Loucy (cell line): ENCODE data around the gene EIF1AX.

Experiments used
- EZH2phosphoT487 ChIP-seq: fragments of 200-600 bp; IDR thresholded peaks from 2 replicates; pipeline ENCODE4 v1.6.1; 2018; ENCODE audit warnings: antibody characterized with exemption, mild to moderate bottlenecking, moderate library complexity, borderline replicate concordance
- TF ChIP-seq, protein P1 (sequence below): fragments of 200-600 bp; sonication (generic); conservative IDR thresholded peaks from 2 replicates; pipeline ENCODE4 v1.5.1; 2014; ENCODE audit warnings: mild to moderate bottlenecking, antibody characterized with exemption, low read length

DNA sequence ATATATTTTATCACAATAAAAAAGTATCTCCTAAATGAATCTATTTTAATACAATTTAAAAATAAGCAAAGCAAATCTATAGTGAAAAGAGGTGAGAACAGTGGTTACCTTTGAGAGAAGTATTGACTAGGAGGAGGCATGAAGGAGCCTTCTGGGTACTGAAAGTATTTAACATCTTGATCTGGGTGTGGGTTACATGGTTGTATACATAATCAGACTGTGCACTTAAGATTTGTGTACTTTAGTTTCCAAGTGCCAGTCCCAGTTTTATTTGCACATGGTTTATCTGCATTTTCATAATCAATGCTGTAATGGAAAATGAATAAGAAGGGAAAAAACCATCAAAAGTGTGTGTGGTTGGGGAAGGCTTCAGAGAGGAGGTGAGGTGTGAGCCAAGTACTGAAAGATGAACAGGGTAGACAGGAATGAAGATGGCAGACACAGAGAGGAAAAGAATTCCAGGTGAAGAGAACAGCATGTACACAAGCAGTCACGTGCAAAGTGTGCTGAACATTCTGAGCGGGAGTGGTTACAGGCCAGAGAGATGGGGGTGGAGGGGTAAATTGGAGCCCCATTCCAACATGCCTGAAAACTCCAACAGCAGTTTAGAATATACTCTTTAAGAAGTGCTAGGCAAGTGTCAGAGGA is 39.6 kb downstream of the EIF1AX start:
- TF ChIP-seq, protein P1, sequence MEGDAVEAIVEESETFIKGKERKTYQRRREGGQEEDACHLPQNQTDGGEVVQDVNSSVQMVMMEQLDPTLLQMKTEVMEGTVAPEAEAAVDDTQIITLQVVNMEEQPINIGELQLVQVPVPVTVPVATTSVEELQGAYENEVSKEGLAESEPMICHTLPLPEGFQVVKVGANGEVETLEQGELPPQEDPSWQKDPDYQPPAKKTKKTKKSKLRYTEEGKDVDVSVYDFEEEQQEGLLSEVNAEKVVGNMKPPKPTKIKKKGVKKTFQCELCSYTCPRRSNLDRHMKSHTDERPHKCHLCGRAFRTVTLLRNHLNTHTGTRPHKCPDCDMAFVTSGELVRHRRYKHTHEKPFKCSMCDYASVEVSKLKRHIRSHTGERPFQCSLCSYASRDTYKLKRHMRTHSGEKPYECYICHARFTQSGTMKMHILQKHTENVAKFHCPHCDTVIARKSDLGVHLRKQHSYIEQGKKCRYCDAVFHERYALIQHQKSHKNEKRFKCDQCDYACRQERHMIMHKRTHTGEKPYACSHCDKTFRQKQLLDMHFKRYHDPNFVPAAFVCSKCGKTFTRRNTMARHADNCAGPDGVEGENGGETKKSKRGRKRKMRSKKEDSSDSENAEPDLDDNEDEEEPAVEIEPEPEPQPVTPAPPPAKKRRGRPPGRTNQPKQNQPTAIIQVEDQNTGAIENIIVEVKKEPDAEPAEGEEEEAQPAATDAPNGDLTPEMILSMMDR, result no peak
- no peak for TF ChIP-seq EZH2phosphoT487
